Measurements from ENCODE around the gene NCOA1. TPM values are rescaled to one million over a fixed set of nuclear protein-coding genes. Genes with fewer than 3 reads are reported as not detected.

Gene NCOA1
- total RNA-seq, 1 experiment from 2014 or later: 4.1 TPM

DNA sequence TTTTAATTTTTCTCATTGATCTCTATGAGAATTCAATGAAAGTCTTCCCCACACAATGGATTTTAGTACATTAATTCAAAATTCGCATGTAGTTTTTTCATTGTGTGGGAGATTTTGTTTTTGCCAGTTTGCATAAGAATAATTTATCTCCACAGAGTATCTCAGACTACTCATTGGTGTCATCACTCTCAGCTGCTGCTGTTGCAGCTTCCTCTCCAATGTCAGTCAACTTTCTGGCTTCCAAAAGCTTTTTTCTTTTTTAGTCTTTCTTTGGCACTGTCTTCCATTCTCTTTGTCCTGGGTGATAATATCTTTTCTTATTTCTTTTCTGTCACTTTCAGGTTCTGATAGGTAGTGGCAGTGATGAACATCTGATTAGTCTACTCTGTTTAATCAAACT lies 251.7 kb downstream of the NCOA1 start:
- peaks cover 15% of the 10 kb centered on the region for H3K4me1 ChIP-seq (ENCODE audit: low read length)
- no peaks in the 10 kb centered on the region for H3K27me3 ChIP-seq (ENCODE audit: low read length)
- no peaks in the 10 kb centered on the region for H3K9me3 ChIP-seq (ENCODE audit: low read length)
- H3K9me2 ChIP-seq (replicated peaks; ENCODE audit: insufficient read depth, low read length): no peaks in the 10 kb centered on the region
- H4K20me1 ChIP-seq (ENCODE audit: insufficient read depth, low read depth, low read length): no peaks in the 10 kb centered on the region
- H3K9ac ChIP-seq (ENCODE audit: low read length): no peak overlapping the region
- no peak overlapping the region for H2AFZ ChIP-seq (ENCODE audit: low read length)
- no peaks in the 10 kb centered on the region for H3K79me2 ChIP-seq (ENCODE audit: low read length)
- H3K4me2 ChIP-seq (ENCODE audit: low read depth, low read length, poor library complexity, severe bottlenecking): no peak overlapping the region
- H3K36me3 ChIP-seq (ENCODE audit: insufficient read depth, low read length): no peaks in the 10 kb centered on the region
- no peak overlapping the region for H3K4me3 ChIP-seq (ENCODE audit: low read length)
- H3K27ac ChIP-seq (ENCODE audit: low read length): no peak overlapping the region
- DNase-seq: no peak

DNA sequence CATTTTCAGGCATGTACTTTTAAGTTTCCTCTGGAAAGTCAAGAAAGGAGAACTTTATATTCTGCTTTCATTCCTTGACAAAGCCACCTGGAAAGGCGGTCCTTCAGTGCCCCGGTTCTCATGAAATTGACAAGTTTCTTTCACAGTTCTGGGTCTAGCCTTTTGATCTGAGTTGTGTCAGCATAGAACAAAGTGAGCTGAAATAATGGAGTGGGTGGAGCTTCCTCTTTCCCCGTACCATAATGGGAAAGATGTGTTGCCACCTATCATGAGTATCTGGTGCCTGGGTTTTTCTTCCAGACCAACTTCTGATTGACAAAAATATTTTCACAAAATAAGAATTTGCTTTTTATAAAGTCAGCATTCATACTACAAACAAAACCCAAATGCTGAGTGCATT lies 252.9 kb downstream of the NCOA1 start:
- no peaks in the 10 kb centered on the region for H3K36me3 ChIP-seq (ENCODE audit: insufficient read depth, low read length)
- H3K9me2 ChIP-seq (replicated peaks; ENCODE audit: insufficient read depth, low read length): no peaks in the 10 kb centered on the region
- no peaks in the 10 kb centered on the region for H3K9me3 ChIP-seq (ENCODE audit: low read length)
- H3K4me1 ChIP-seq (ENCODE audit: low read length): peaks cover 15% of the 10 kb centered on the region
- DNase-seq: no peak
- H3K9ac ChIP-seq (ENCODE audit: low read length): no peak overlapping the region
- H3K79me2 ChIP-seq (ENCODE audit: low read length): no peaks in the 10 kb centered on the region
- H3K27me3 ChIP-seq (ENCODE audit: low read length): no peaks in the 10 kb centered on the region
- no peak overlapping the region for H2AFZ ChIP-seq (ENCODE audit: low read length)
- H4K20me1 ChIP-seq (ENCODE audit: insufficient read depth, low read depth, low read length): no peaks in the 10 kb centered on the region
- no peak overlapping the region for H3K4me2 ChIP-seq (ENCODE audit: low read depth, low read length, poor library complexity, severe bottlenecking)
- no peak overlapping the region for H3K4me3 ChIP-seq (ENCODE audit: low read length)
- H3K27ac ChIP-seq (ENCODE audit: low read length): no peak overlapping the region

DNA sequence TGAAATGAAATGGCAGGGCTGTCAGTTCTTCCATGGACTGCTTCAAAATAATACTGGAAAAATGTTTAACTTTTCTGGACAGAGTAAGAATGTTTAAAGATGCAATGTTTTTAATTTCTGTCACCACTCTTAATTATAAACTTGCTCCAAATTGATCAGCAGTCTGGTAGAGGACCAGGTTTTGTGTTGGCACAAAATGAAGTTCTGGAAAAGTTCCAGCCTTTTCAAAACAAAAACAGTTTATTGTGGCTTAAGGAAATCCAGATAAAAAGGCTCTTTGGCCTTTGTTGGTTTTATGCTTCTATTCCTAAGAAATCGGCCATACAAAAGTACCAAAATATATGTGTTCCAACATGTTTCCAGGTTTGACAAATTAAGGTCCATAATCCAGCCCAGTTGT lies 253.3 kb downstream of the NCOA1 start:
- H2AFZ ChIP-seq (ENCODE audit: low read length): no peak overlapping the region
- no peaks in the 10 kb centered on the region for H4K20me1 ChIP-seq (ENCODE audit: insufficient read depth, low read depth, low read length)
- no peak overlapping the region for H3K4me2 ChIP-seq (ENCODE audit: low read depth, low read length, poor library complexity, severe bottlenecking)
- DNase-seq: no peak
- peaks cover 15% of the 10 kb centered on the region for H3K4me1 ChIP-seq (ENCODE audit: low read length)
- no peak overlapping the region for H3K27ac ChIP-seq (ENCODE audit: low read length)
- no peaks in the 10 kb centered on the region for H3K79me2 ChIP-seq (ENCODE audit: low read length)
- H3K9ac ChIP-seq (ENCODE audit: low read length): no peak overlapping the region
- H3K9me2 ChIP-seq (replicated peaks; ENCODE audit: insufficient read depth, low read length): no peaks in the 10 kb centered on the region
- no peaks in the 10 kb centered on the region for H3K36me3 ChIP-seq (ENCODE audit: insufficient read depth, low read length)
- H3K27me3 ChIP-seq (ENCODE audit: low read length): no peaks in the 10 kb centered on the region
- H3K4me3 ChIP-seq (ENCODE audit: low read length): no peak overlapping the region
- no peaks in the 10 kb centered on the region for H3K9me3 ChIP-seq (ENCODE audit: low read length)

DNA sequence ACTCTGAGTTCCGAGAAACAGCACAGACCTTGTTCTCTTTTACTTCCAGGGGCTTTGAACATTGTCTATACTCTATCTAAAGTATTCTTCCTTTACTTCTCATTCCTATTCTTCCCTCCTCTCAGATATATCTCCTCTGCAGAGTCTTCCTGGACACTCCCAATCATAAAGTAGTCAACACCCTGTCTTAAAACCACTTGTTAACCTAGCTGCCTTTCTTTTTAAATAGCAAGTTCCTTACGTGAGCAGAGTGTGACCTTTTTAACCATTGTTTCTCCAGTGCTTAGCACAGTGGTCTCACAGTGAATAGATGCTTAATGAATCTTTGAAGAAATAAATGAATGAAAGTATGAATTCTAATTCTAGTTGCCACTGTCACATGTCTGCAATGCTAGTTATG lies 254.8 kb downstream of the NCOA1 start:
- Histone ChIP-seq H3K9me3 (ENCODE audit: low read length) (no peaks in the 10 kb centered on the region), H3K4me2 (ENCODE audit: low read depth, low read length, poor library complexity, severe bottlenecking) (no peak overlapping the region), H3K27me3 (ENCODE audit: low read length) (no peaks in the 10 kb centered on the region), H3K9ac (ENCODE audit: low read length) (no peak overlapping the region), H3K4me3 (ENCODE audit: low read length) (no peak overlapping the region), H2AFZ (ENCODE audit: low read length) (no peak overlapping the region), H3K27ac (ENCODE audit: low read length) (no peak overlapping the region), H3K4me1 (ENCODE audit: low read length) (peaks cover 15% of the 10 kb centered on the region), H3K79me2 (ENCODE audit: low read length) (no peaks in the 10 kb centered on the region), H4K20me1 (ENCODE audit: insufficient read depth, low read depth, low read length) (no peaks in the 10 kb centered on the region), H3K9me2 (replicated peaks; ENCODE audit: insufficient read depth, low read length) (no peaks in the 10 kb centered on the region), H3K36me3 (ENCODE audit: insufficient read depth, low read length) (no peaks in the 10 kb centered on the region)
- DNase-seq: no peak

DNA sequence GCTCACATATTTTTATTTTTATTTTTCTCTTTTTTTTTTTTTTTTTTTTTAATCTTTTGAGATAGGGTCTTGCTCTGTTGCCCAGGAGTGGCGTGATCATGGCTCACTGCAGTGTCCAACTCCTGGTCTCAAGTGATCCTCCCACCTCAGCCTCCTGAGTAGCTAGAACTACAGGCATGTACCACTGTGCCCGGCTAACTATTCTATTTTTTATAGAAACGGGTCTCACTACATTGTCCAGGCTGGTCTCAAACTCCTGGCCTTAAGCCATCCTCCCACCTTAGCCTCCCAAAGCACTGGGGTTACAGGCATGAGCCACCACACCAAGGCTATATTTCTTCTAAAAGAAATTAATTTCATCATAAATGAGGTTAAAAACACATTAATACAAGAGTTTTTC lies 256.2 kb downstream of the NCOA1 start:
- DNase-seq: no peak
- H3K9me3 ChIP-seq (ENCODE audit: low read length): no peaks in the 10 kb centered on the region
- no peak overlapping the region for H3K9ac ChIP-seq (ENCODE audit: low read length)
- no peaks in the 10 kb centered on the region for H3K79me2 ChIP-seq (ENCODE audit: low read length)
- H3K4me3 ChIP-seq (ENCODE audit: low read length): no peak overlapping the region
- no peak overlapping the region for H2AFZ ChIP-seq (ENCODE audit: low read length)
- H4K20me1 ChIP-seq (ENCODE audit: insufficient read depth, low read depth, low read length): no peaks in the 10 kb centered on the region
- no peaks in the 10 kb centered on the region for H3K27me3 ChIP-seq (ENCODE audit: low read length)
- H3K4me2 ChIP-seq (ENCODE audit: low read depth, low read length, poor library complexity, severe bottlenecking): no peak overlapping the region
- peaks cover 12% of the 10 kb centered on the region for H3K4me1 ChIP-seq (ENCODE audit: low read length)
- no peak overlapping the region for H3K27ac ChIP-seq (ENCODE audit: low read length)
- H3K9me2 ChIP-seq (replicated peaks; ENCODE audit: insufficient read depth, low read length): no peaks in the 10 kb centered on the region
- no peaks in the 10 kb centered on the region for H3K36me3 ChIP-seq (ENCODE audit: insufficient read depth, low read length)

DNA sequence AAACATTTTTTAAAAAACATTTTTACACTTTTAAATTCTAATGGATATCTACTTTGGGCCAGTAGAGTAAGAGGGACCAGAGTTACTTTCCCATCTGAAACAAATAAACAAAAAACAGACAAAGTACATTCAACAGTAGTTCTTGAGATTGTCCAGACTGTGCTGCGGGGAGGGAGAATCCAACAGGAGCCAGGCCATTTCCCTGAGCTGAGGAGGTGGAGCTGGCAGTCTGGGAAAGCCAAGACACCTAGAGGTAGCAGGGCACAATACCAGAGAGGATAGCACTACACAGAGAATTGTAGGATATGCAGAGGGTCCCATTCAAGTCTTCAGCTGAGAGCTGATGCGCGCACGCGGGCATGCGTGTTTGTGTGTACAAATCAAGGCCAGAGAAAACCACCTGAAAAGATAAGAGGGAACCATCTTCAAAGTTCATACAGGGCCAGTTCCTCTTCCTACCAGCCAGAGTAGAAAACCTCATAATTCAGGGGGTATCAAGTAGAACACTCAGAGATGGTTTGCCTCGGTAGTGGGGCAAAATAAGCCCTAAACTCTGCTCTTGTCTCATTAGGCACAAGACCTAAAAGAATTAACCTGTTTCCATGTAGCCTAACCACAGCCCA lies 258.1 kb downstream of the NCOA1 start:
- no peak overlapping the region for H3K4me2 ChIP-seq (ENCODE audit: low read depth, low read length, poor library complexity, severe bottlenecking)
- DNase-seq: no peak
- H3K27me3 ChIP-seq (ENCODE audit: low read length): no peaks in the 10 kb centered on the region
- H3K27ac ChIP-seq (ENCODE audit: low read length): no peak overlapping the region
- peaks cover 6% of the 10 kb centered on the region for H3K4me1 ChIP-seq (ENCODE audit: low read length)
- H3K4me3 ChIP-seq (ENCODE audit: low read length): no peak overlapping the region
- H3K9me2 ChIP-seq (replicated peaks; ENCODE audit: insufficient read depth, low read length): no peaks in the 10 kb centered on the region
- H2AFZ ChIP-seq (ENCODE audit: low read length): no peak overlapping the region
- no peaks in the 10 kb centered on the region for H3K79me2 ChIP-seq (ENCODE audit: low read length)
- no peaks in the 10 kb centered on the region for H3K9me3 ChIP-seq (ENCODE audit: low read length)
- H3K36me3 ChIP-seq (ENCODE audit: insufficient read depth, low read length): no peaks in the 10 kb centered on the region
- no peaks in the 10 kb centered on the region for H4K20me1 ChIP-seq (ENCODE audit: insufficient read depth, low read depth, low read length)
- H3K9ac ChIP-seq (ENCODE audit: low read length): no peak overlapping the region

DNA sequence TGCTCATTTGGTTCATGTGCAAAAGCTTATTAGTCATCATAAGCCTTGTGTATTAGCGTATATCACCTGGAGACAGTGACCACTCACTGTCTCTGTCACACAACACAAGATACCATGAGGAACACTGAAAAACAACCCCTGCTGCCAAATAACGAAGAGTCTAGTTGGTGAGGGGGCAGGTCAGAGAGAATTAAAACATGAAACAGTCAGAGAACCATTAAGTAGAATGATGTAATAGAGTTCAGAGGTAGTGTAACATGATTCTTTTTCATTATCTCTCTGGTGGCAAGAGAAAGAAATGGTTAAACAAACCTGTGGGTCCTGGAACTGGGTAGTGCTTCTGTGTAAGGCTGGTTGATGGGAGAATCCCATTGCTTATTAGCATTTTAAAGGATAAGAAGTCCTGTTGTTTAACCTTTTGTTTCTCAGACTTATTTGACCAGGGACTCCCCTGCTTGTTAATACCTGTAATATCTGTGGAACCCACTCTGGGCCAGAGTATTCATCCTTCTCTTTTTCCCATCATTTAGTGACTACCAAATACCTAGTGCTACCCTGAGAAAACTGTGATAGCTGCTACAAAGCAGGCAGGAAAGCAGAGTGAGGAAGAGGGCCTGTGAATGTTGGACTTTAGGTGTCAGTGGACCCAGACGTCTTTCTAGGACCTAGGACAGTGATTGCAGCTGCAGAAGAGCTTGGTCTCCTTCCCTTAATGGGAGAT lies 264.1 kb downstream of the NCOA1 start:
- no peaks in the 10 kb centered on the region for H3K9me2 ChIP-seq (replicated peaks; ENCODE audit: insufficient read depth, low read length)
- DNase-seq: no peak
- H3K4me2 ChIP-seq (ENCODE audit: low read depth, low read length, poor library complexity, severe bottlenecking): no peak overlapping the region
- H3K27ac ChIP-seq (ENCODE audit: low read length): no peak overlapping the region
- H4K20me1 ChIP-seq (ENCODE audit: insufficient read depth, low read depth, low read length): no peaks in the 10 kb centered on the region
- no peaks in the 10 kb centered on the region for H3K79me2 ChIP-seq (ENCODE audit: low read length)
- no peaks in the 10 kb centered on the region for H3K27me3 ChIP-seq (ENCODE audit: low read length)
- H3K9ac ChIP-seq (ENCODE audit: low read length): no peak overlapping the region
- no peaks in the 10 kb centered on the region for H3K36me3 ChIP-seq (ENCODE audit: insufficient read depth, low read length)
- H3K4me1 ChIP-seq (ENCODE audit: low read length): no peaks in the 10 kb centered on the region
- H2AFZ ChIP-seq (ENCODE audit: low read length): no peak overlapping the region
- no peak overlapping the region for H3K4me3 ChIP-seq (ENCODE audit: low read length)
- no peaks in the 10 kb centered on the region for H3K9me3 ChIP-seq (ENCODE audit: low read length)

DNA sequence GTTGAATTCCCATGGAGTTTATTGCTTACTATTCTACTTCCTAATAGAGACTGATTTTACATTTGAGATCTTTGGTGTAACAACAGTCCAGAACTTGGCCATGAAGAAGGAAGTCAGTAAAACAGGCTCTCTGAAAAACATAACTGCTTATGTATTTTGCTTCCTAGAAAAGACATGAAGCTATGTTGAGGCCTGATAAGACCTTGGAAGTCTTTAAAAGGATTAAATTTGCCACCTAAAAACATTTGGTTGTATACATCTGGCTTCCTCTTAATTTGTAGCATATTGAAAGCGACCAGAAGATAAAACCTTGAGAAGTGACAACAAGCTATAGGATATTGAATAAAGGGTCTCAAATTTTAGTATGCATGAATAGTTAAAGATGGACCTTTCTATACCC lies 265.7 kb downstream of the NCOA1 start:
- no peak for DNase-seq
- H3K27me3 ChIP-seq (ENCODE audit: low read length): no peaks in the 10 kb centered on the region
- H3K9ac ChIP-seq (ENCODE audit: low read length): no peak overlapping the region
- no peak overlapping the region for H3K4me2 ChIP-seq (ENCODE audit: low read depth, low read length, poor library complexity, severe bottlenecking)
- no peaks in the 10 kb centered on the region for H3K36me3 ChIP-seq (ENCODE audit: insufficient read depth, low read length)
- no peaks in the 10 kb centered on the region for H3K9me2 ChIP-seq (replicated peaks; ENCODE audit: insufficient read depth, low read length)
- H3K4me3 ChIP-seq (ENCODE audit: low read length): no peak overlapping the region
- H4K20me1 ChIP-seq (ENCODE audit: insufficient read depth, low read depth, low read length): no peaks in the 10 kb centered on the region
- no peak overlapping the region for H2AFZ ChIP-seq (ENCODE audit: low read length)
- H3K27ac ChIP-seq (ENCODE audit: low read length): no peak overlapping the region
- no peaks in the 10 kb centered on the region for H3K9me3 ChIP-seq (ENCODE audit: low read length)
- H3K79me2 ChIP-seq (ENCODE audit: low read length): no peaks in the 10 kb centered on the region
- no peaks in the 10 kb centered on the region for H3K4me1 ChIP-seq (ENCODE audit: low read length)

Data from Karpas-422 (cell line).